ENCODE data around the gene CACNA1A.

DNA sequence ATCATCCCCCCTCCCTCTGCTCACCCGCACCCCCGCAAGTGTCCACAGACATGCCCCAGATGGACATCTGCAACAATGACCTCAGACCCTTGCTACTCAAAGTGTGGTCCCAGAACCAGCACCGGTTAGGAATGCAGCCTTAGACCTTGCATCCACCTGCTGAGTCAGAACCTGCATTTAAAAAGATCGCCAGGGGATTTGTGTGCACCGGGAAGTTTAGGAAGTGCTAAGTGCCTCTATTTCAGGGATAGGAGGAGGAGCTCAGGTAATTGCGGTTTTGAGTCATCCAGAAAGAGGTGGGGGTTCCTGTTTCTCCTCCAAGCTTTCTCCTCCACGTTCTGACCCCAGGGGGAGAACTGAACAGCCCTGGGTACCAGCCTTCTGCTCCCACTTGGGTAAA, 46.2 kb downstream of the CACNA1A start:
- TF ChIP-seq, protein P1, sequence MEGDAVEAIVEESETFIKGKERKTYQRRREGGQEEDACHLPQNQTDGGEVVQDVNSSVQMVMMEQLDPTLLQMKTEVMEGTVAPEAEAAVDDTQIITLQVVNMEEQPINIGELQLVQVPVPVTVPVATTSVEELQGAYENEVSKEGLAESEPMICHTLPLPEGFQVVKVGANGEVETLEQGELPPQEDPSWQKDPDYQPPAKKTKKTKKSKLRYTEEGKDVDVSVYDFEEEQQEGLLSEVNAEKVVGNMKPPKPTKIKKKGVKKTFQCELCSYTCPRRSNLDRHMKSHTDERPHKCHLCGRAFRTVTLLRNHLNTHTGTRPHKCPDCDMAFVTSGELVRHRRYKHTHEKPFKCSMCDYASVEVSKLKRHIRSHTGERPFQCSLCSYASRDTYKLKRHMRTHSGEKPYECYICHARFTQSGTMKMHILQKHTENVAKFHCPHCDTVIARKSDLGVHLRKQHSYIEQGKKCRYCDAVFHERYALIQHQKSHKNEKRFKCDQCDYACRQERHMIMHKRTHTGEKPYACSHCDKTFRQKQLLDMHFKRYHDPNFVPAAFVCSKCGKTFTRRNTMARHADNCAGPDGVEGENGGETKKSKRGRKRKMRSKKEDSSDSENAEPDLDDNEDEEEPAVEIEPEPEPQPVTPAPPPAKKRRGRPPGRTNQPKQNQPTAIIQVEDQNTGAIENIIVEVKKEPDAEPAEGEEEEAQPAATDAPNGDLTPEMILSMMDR (IDR thresholded peaks at IDR 0.05; ENCODE audit: poor library complexity), result no peak
- no peak for TF ChIP-seq EZH2phosphoT487 (IDR thresholded peaks at IDR 0.05; ENCODE audit: low read depth, severe bottlenecking, unreplicated experiment)
